Keratinocyte (primary cell): ENCODE data around the gene RHOB. TPM values are rescaled to one million over a fixed set of nuclear protein-coding genes. Genes with fewer than 3 reads are reported as not detected.

ENCODE experiments used
- DNase-seq: peaks from one replicate; pipeline ENCODE4 v3.0.0-alpha.2; 2011; ENCODE audit warnings: low read depth, missing footprints, low spot score
- FAIRE-seq: peaks from 2 replicates; lab custom pipeline; 2011; peaks lifted over from hg19 to GRCh38; lab: Jason Lieb, UNC
- H2AFZ ChIP-seq: 2 replicates; pipeline ENCODE4 v1.6.0; 2012; ENCODE audit warnings: low read length, control low read depth, inconsistent platforms; ENCODE audit not compliant: control insufficient read depth
- H3K27ac ChIP-seq: 2 replicates; pipeline ENCODE4 v1.5.1; 2011; ENCODE audit warnings: low read length; ENCODE audit not compliant: control insufficient read depth, insufficient read depth
- H3K27me3 ChIP-seq: 3 replicates; pipeline ENCODE4 v1.6.0; 2011; ENCODE audit warnings: low read length; ENCODE audit not compliant: control insufficient read depth, insufficient read depth; ENCODE audit errors: extremely low read depth
- H3K36me3 ChIP-seq, 2 experiments: 2 replicates in 1 of 2; 3 replicates in 1 of 2; pipeline ENCODE4 v1.5.1; 2011; ENCODE audit warnings: low read length in 2 of 2, mild to moderate bottlenecking in 1 of 2; ENCODE audit not compliant: control insufficient read depth in 2 of 2, insufficient read depth in 2 of 2; ENCODE audit errors: extremely low read depth in 1 of 2
- H3K4me1 ChIP-seq: 3 replicates; pipeline ENCODE4 v1.5.1; 2011; ENCODE audit warnings: low read length; ENCODE audit not compliant: control insufficient read depth, insufficient read depth; ENCODE audit errors: extremely low read depth
- H3K4me2 ChIP-seq: 3 replicates; pipeline ENCODE4 v1.6.0; 2011; ENCODE audit warnings: low read depth, low read length; ENCODE audit not compliant: control insufficient read depth, insufficient read depth; ENCODE audit errors: extremely low read depth
- H3K4me3 ChIP-seq, 3 experiments: fragments of 200-600 bp in 1 of 3; sonication (generic) in 1 of 3; 2 replicates in 2 of 3; 3 replicates in 1 of 3; pipeline ENCODE4 v1.5.1; 2011 to 2016; ENCODE audit warnings: low read length in 3 of 3, mild to moderate bottlenecking in 3 of 3, control low read depth in 2 of 3, inconsistent platforms in 1 of 3, low read depth in 1 of 3, mixed read lengths in 1 of 3, mixed run types in 1 of 3, moderate library complexity in 1 of 3; ENCODE audit not compliant: control insufficient read depth in 2 of 3, insufficient read depth in 2 of 3; ENCODE audit errors: extremely low read depth in 1 of 3
- H3K79me2 ChIP-seq: 2 replicates; pipeline ENCODE4 v1.6.0; 2012; ENCODE audit warnings: low read length; ENCODE audit not compliant: control insufficient read depth, insufficient read depth
- H3K9ac ChIP-seq: 3 replicates; pipeline ENCODE4 v1.6.0; 2011; ENCODE audit warnings: low read length; ENCODE audit not compliant: control insufficient read depth, insufficient read depth; ENCODE audit errors: extremely low read depth
- H3K9me1 ChIP-seq: 3 replicates; pipeline ENCODE4 v1.6.0; 2011; ENCODE audit warnings: low read length; ENCODE audit not compliant: control insufficient read depth, insufficient read depth; ENCODE audit errors: extremely low read depth
- H3K9me3 ChIP-seq: 2 replicates; pipeline ENCODE4 v1.5.1; 2012; ENCODE audit warnings: low read depth, low read length; ENCODE audit not compliant: control insufficient read depth
- H4K20me1 ChIP-seq: 3 replicates; pipeline ENCODE4 v1.6.0; 2011; ENCODE audit warnings: low read length; ENCODE audit not compliant: control insufficient read depth, insufficient read depth; ENCODE audit errors: extremely low read depth
- CTCF ChIP-seq, 3 experiments: IDR thresholded peaks in 1 of 3; conservative IDR thresholded peaks in 1 of 3; optimal IDR thresholded peaks in 1 of 3; 2 replicates in 2 of 3; 3 replicates in 1 of 3; pipeline versions ENCODE3 to v1.5.1; 2011; ENCODE audit warnings: low read length in 3 of 3, mild to moderate bottlenecking in 3 of 3, moderate library complexity in 2 of 3, control low read depth in 1 of 3, inconsistent platforms in 1 of 3; ENCODE audit not compliant: insufficient read depth in 2 of 3; ENCODE audit errors: extremely low read depth in 1 of 3
- EZH2 ChIP-seq: IDR thresholded peaks from one replicate; pipeline ENCODE4 v1.6.1; 2012; ENCODE audit warnings: inconsistent platforms, mild to moderate bottlenecking, low read length, moderate library complexity
- dilution Hi-C: fragments of 300-500 bp; cut with MboI; formaldehyde crosslinking; loops from one replicate; pipeline ENCODE4 v1.7.0; 2020; ENCODE audit warnings: low sequenced_read_pairs; ENCODE audit not compliant: extremely low pct_ligation_motif_present
- polyA plus RNA-seq, 5 experiments: library from polyadenylated mRNA; depleted of rRNA in 3 of 5; stranded (reverse) in 3 of 5; stranded (forward) in 1 of 5; unstranded in 1 of 5; fragments of >200 nt; gene quantifications; 1 replicate in 1 of 5; 2 replicates in 3 of 5; 3 replicates in 1 of 5; pipeline versions ENCODE4 v1.2.1 to v1.2.3, GENCODE V29; 2011 to 2012; ENCODE audit warnings: missing spikeins in 2 of 5, low read depth in 1 of 5, low replicate concordance in 1 of 5

RHOB gene
- polyA plus RNA-seq, 1 donor (not counting 4 experiments of a cell fraction or from before 2014, with no cell fraction given) = 23.6 TPM

- Histone ChIP-seq H3K27ac (no peak overlapping the region), H3K4me2 (no peak overlapping the region), H3K9me3 (no peaks in the 10 kb centered on the region), H4K20me1 (no peaks in the 10 kb centered on the region), H3K79me2 (no peaks in the 10 kb centered on the region), H3K27me3 (no peaks in the 10 kb centered on the region), H3K4me1 (peaks cover 9% of the 10 kb centered on the region), H2AFZ (no peak overlapping the region), H3K9ac (no peak overlapping the region), H3K4me3 (no peak overlapping the region), H3K36me3 (no peaks in the 10 kb centered on the region), H3K9me1 (no peaks in the 10 kb centered on the region)
- TF ChIP-seq EZH2 (no peak), CTCF (optimal IDR thresholded peaks at IDR 0.05 in 1 of 3, IDR thresholded peaks at IDR 0.05 in 1 of 3, conservative IDR thresholded peaks at IDR 0.05 in 1 of 3; ENCODE audit: extremely low read depth in 1 of 3, insufficient read depth in 2 of 3, low read length in 3 of 3) (no peak)
- FAIRE-seq (no peak), DNase-seq (no peak)
- dilution Hi-C loops = no loop called here
Measured at GRCh38 chr2:20440001-20440560, 6.8 kb upstream of the RHOB start.

- dilution Hi-C loops = no loop called here
- Histone ChIP-seq H3K4me1 (peaks cover 14% of the 10 kb centered on the region), H4K20me1 (peaks cover under 1% of the 10 kb centered on the region), H2AFZ (no peak overlapping the region), H3K4me3 (no peak overlapping the region), H3K9me3 (no peaks in the 10 kb centered on the region), H3K27ac (no peak overlapping the region), H3K36me3 (peaks cover 0 to 2% of the 10 kb centered on the region in 2 experiments), H3K9ac (no peak overlapping the region), H3K9me1 (no peaks in the 10 kb centered on the region), H3K4me2 (no peak overlapping the region), H3K27me3 (no peaks in the 10 kb centered on the region), H3K79me2 (peaks cover 12% of the 10 kb centered on the region)
- no peak for DNase-seq
- FAIRE-seq = no peak
- TF ChIP-seq CTCF (optimal IDR thresholded peaks at IDR 0.05 in 1 of 3, IDR thresholded peaks at IDR 0.05 in 1 of 3, conservative IDR thresholded peaks at IDR 0.05 in 1 of 3; ENCODE audit: extremely low read depth in 1 of 3, insufficient read depth in 2 of 3, low read length in 3 of 3) (peak in 2 of 3 experiments; percentile 6 to 26), EZH2 (no peak)
Measured at GRCh38 chr2:20443276-20443920, 3.5 kb upstream of the RHOB start.
